HG03045 (cell line): ENCODE measurements around the gene ANKRD13A.
"Not testable (repeated sequence)": the region's sequence is repeated elsewhere in the genome, so short reads cannot be mapped to it uniquely, and the experiment has no call there.

ENCODE experiments used
- ATAC-seq: cut with Tn5 transposase; IDR thresholded peaks from one replicate; pipeline ENCODE4 v1.9.1; 2021; ENCODE audit warnings: mild to moderate bottlenecking, moderate library complexity; ENCODE audit not compliant: unreplicated experiment

The ANKRD13A gene

GRCh38 chr12:110006115-110006514 lies 6.9 kb downstream of the ANKRD13A start:
- ATAC-seq, result no peak

- no peak for ATAC-seq
Measured at GRCh38 chr12:110007881-110008280, 8.7 kb downstream of the ANKRD13A start.

- not testable (repeated sequence) for ATAC-seq
Measured at GRCh38 chr12:110008681-110009398, 9.6 kb downstream of the ANKRD13A start.

- no peak for ATAC-seq
Measured at GRCh38 chr12:110010853-110011723, 11.9 kb downstream of the ANKRD13A start.

GRCh38 chr12:110012137-110012536 lies 12.9 kb downstream of the ANKRD13A start:
- ATAC-seq, result no peak

GRCh38 chr12:110012659-110013058 lies 13.4 kb downstream of the ANKRD13A start:
- ATAC-seq, result no peak

- ATAC-seq, result no peak
Measured at GRCh38 chr12:110015132-110015531, 15.9 kb downstream of the ANKRD13A start.

GRCh38 chr12:110020956-110021355 lies 21.7 kb downstream of the ANKRD13A start:
- ATAC-seq, result no peak

GRCh38 chr12:110023059-110023980 lies 24.1 kb downstream of the ANKRD13A start:
- ATAC-seq, result no peak

- ATAC-seq, result no peak
Measured at GRCh38 chr12:110024051-110024450, 24.8 kb downstream of the ANKRD13A start.

- ATAC-seq, result no peak
Measured at GRCh38 chr12:110028323-110028722, 29.1 kb downstream of the ANKRD13A start.

- ATAC-seq, result no peak
Measured at GRCh38 chr12:110029290-110029815, 30.1 kb downstream of the ANKRD13A start.

- no peak for ATAC-seq
Measured at GRCh38 chr12:110033888-110034287, 34.7 kb downstream of the ANKRD13A start.

- no peak for ATAC-seq
Measured at GRCh38 chr12:110035534-110036104, 36.4 kb downstream of the ANKRD13A start.

GRCh38 chr12:110037315-110037714 lies 38.1 kb downstream of the ANKRD13A start:
- no peak for ATAC-seq

GRCh38 chr12:110038741-110039084 lies 39.5 kb downstream of the ANKRD13A start:
- ATAC-seq, result no peak

GRCh38 chr12:110039085-110039807 lies 40.0 kb downstream of the ANKRD13A start:
- ATAC-seq, result no peak

- no peak for ATAC-seq
Measured at GRCh38 chr12:110042264-110042663, 43.0 kb downstream of the ANKRD13A start.

- ATAC-seq, result no peak
Measured at GRCh38 chr12:110046451-110047187, 47.4 kb downstream of the ANKRD13A start.
